HG03439 (cell line): ENCODE data around the gene MAGED1.
A peak's percentile ranks its signal among the peaks of the same experiment; 100 is the strongest.
"Not testable (repeated sequence)": the region's sequence is repeated elsewhere in the genome, so short reads cannot be mapped to it uniquely, and the experiment has no call there.

ENCODE experiments used
- ATAC-seq: cut with Tn5 transposase; IDR thresholded peaks from one replicate; pipeline ENCODE4 v1.9.1; 2021; ENCODE audit warnings: mild to moderate bottlenecking, moderate library complexity; ENCODE audit not compliant: unreplicated experiment

Gene MAGED1

DNA sequence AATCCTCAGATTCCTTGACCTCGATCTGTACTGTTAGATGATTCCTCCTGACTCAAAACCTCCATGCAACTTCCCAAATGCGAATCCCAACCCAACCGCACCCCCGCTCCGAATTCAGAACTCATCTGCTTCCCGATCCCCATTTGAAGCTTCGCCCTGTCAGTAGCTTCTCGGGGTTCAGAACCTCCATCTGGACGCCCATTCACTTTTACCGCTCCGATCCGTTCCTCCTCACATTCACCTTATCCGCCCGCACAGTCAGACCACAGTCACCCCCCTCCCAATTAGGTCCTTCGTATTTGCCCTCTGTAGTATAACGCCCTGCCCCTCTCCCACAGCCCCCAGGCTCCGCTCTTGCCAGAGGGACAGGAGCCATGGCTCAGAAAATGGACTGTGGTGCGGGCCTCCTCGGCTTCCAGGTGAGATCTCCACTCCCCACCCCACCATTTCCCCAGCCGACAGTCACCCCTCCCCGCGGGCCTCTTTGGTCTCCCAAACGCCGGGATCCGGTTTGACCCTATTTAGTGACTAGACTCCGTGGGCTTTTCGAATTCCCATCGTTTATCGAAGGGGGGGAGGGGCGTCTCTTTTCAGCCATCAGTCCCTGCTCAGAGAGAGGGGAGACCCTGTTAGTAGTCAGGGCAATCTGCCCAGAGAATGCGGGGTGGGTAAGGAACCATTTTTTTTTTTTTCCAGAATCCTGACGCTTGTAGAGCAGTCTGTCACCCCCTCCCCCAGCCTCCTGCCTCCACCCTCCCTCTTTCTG lies 691 bp downstream of the MAGED1 start:
- ATAC-seq, result no peak

DNA sequence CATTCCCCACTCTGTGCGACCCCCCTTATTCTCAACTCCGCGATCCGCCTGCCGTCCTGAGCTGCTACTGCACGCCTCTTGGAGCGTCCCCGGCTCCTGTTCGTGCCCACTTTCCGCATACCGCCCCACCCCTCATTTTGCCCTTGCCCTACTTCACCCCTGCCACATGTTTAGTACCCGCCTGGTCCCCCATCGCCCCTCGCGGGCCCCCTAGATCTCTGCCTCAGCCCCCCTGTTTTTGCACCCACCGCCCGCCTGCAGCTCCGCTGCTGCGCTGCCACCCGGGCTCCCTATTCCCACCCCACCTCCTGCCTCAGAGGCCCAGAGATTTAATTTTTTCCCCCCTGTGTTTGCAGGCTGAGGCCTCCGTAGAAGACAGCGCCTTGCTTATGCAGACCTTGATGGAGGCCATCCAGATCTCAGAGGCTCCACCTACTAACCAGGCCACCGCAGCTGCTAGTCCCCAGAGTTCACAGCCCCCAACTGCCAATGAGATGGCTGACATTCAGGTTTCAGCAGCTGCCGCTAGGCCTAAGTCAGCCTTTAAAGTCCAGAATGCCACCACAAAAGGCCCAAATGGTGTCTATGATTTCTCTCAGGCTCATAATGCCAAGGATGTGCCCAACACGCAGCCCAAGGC lies 1.4 kb downstream of the MAGED1 start:
- ATAC-seq, result peak; percentile 59

DNA sequence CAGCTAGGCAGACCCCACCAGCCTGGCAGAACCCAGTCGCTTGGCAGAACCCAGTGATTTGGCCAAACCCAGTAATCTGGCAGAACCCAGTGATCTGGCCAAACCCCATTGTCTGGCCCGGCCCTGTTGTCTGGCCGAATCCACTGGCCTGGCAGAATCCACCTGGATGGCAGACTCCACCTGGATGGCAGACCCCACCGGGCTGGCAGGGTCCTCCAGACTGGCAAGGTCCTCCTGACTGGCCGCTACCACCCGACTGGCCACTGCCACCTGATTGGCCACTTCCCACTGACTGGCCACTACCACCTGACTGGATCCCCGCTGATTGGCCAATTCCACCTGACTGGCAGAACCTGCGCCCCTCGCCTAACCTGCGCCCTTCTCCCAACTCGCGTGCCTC lies 3.2 kb downstream of the MAGED1 start:
- no peak for ATAC-seq

DNA sequence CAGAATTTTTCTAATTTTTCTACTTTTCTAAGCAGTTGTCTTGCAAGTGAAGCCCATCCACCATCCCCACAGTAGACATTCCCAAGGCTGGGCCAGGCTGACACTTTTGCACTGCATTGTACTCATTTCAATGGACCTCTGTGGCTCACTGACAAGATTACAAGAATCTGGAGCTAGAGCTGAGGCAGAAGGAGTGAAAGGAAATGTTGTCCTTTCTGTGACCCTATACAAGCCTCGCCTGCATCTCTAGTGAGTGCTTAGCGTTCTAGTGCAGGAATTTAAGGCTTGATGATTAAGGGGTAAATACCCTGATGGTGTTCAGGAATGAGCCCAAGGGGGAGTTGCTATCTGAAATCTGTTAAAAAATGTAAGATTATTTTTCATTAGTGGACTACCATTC lies 6.3 kb downstream of the MAGED1 start:
- no peak for ATAC-seq

DNA sequence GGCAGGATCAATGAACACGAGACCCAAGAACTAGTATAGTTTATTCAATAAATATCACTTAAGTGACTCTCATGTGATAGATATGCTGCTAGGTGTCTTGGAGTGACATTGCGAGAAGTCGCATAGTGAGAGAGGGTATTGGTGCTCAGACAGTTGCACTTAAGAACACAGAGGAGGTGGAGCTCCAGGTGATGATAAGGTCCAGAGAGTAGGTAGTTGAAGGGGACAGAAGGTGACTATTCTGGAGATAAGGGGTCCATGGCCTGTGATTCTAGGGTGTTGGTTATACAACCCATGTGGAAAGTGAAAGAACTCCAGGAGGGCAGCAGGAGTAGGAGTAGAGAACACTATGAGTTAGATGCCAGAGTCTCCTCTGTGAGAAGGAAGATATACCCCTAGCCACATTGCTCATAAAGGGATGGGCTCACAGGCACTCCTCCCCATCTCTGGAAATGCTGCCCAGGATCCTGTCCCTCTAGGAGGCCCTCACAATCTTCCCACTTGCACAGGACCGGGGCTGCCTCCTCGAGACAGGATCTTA lies 9.2 kb downstream of the MAGED1 start:
- ATAC-seq, result no peak

DNA sequence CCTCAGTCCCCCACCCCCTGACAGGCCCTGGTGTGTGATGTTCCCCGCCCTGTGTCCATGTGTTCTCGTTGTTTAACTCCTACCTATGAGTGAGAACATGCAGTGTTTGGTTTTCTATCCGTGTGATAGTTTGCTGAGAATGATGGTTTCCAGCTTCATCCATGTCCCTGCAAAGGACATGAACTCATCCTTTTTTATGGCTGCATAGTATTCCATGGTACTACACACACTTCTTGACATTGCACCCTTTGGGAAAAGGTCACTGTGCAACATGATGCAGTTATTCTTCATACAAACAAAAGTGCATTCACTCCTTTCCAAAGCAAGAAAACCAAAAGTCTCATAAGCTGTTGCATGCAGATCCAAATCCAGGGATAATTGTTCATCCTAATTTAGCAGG lies 11.7 kb downstream of the MAGED1 start:
- not testable (repeated sequence) for ATAC-seq

DNA sequence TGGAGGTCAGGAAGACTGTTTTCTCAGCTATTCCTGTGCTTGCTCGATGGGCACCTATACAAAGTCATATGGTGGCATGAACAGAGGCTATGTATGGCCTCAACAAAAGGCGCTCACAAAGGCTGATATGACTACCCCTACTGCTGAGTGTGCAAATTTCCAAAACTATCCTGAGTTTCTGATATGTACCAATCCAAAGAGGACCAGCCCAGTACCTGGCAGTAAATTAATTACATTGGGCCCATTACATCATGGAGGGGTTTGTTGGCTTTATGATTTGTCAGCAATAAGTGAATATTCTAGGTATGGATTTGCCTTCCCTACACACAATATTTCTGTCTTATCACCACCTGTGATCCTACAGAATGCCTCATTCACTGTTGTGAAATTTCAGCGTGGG lies 12.3 kb downstream of the MAGED1 start:
- ATAC-seq, result no peak

DNA sequence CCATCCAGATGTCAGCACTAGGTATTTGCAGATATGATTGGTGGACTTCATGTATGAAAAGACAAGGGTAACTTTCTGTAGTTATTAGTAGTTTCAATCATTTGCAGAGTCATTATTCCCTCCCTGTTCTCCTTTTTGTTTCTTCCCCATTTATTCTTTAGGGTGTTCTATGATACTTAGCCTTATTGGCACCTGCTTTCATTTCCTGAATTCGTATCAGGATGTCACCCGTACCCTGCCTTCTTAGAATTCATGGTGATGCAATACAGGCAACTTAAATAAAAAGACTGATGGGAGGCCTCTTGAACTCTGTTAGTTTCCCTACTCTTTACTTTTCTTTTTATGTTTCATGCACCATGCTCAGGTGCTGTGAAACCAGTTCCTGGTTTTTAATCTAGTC lies 24.2 kb downstream of the MAGED1 start:
- ATAC-seq, result no peak

DNA sequence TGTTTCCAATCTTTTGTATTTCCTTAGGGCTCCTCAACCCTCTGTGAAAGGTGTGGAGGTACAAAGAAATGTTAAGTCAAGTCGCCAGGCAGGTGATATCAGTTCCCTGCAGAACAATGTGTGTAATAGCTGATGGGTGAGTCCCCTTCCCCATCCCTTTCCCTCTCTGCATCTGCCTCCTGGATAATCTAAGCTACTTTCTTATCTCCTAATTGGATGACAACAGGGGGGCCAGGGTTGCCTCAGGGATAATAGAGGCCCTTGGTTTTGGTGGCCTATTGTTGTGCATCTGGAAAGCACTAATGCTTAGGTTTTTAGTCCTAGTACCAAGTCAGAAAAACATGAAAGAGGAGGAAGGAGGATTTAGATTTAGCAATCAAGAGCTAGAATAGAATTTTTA lies 29.1 kb downstream of the MAGED1 start:
- no peak for ATAC-seq

DNA sequence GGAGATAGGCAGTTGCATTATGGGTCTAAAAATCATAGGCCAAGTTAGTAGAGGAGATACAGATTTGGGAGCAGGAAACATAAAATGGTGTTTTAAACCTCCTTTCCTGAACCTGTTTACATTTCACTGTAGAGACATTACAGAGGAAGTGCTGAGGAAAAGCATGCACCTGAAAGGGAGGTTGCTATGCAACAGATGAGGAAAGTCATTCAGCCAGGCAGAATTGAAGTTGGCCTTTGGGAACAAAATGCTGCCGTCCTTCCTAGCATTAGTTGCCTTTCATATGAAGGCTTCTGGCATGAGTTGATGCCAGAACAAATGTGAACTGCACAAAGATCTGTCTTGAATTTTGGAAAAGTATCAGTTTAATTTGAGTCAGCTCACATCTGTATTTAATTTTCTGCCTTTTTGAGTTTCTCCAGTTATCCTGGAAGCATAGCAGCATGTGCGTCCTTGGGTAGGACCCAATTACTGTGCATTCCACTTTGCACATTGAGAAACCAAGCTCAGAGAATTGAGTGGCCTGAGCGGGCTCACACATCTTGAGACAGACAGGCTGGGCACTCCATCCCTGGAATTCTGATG lies 38.2 kb downstream of the MAGED1 start:
- ATAC-seq, result no peak
